Astrocyte (in vitro differentiated cells and primary cell): ENCODE measurements around the gene SNTN. TPM values are rescaled to one million over a fixed set of nuclear protein-coding genes. Genes with fewer than 3 reads are reported as not detected.

Experiments used
- DNase-seq: peaks from one replicate; pipeline ENCODE4 v3.0.0-alpha.2; 2010; ENCODE audit warnings: low read depth
- FAIRE-seq: peaks from 2 replicates; lab custom pipeline; 2011; peaks lifted over from hg19 to GRCh38; lab: Jason Lieb, UNC
- H2AFZ ChIP-seq: 2 replicates; pipeline ENCODE4 v1.6.0; 2012; ENCODE audit warnings: low read depth, low read length, inconsistent platforms
- H3K27ac ChIP-seq: 2 replicates; pipeline ENCODE4 v1.5.1; 2011; ENCODE audit warnings: low read depth, low read length, inconsistent platforms
- H3K27me3 ChIP-seq: 2 replicates; pipeline ENCODE4 v1.6.0; 2011; ENCODE audit warnings: low read length, inconsistent platforms; ENCODE audit not compliant: insufficient read depth
- H3K36me3 ChIP-seq: 2 replicates; pipeline ENCODE4 v1.5.1; 2011; ENCODE audit warnings: low read length, inconsistent platforms; ENCODE audit not compliant: insufficient read depth
- H3K4me1 ChIP-seq: 2 replicates; pipeline ENCODE4 v1.5.1; 2011; ENCODE audit warnings: low read length, inconsistent platforms; ENCODE audit not compliant: insufficient read depth
- H3K4me2 ChIP-seq: 2 replicates; pipeline ENCODE4 v1.6.0; 2012; ENCODE audit warnings: low read length, inconsistent platforms
- H3K4me3 ChIP-seq: 2 replicates; pipeline ENCODE4 v1.5.1; 2011; ENCODE audit warnings: low read depth, mild to moderate bottlenecking, low read length, inconsistent platforms; ENCODE audit not compliant: insufficient read depth
- H3K79me2 ChIP-seq: 2 replicates; pipeline ENCODE4 v1.6.0; 2012; ENCODE audit warnings: mild to moderate bottlenecking, low read length, inconsistent platforms; ENCODE audit not compliant: insufficient read depth
- H3K9ac ChIP-seq: 2 replicates; pipeline ENCODE4 v1.6.0; 2012; ENCODE audit warnings: mild to moderate bottlenecking, low read length, inconsistent platforms
- H3K9me3 ChIP-seq: 2 replicates; pipeline ENCODE4 v1.5.1; 2012; ENCODE audit warnings: low read depth, mild to moderate bottlenecking, low read length, inconsistent platforms; ENCODE audit not compliant: insufficient read depth
- H4K20me1 ChIP-seq: 2 replicates; pipeline ENCODE4 v1.6.0; 2012; ENCODE audit warnings: low read length, inconsistent platforms; ENCODE audit not compliant: insufficient read depth
- H3K27ac Mint-ChIP-seq: one replicate; pipeline ENCODE4 v1.8.0; 2021; ENCODE audit warnings: mild to moderate bottlenecking, mixed read lengths; ENCODE audit not compliant: unreplicated experiment
- H3K27me3 Mint-ChIP-seq: one replicate; pipeline ENCODE4 v1.8.0; 2021; ENCODE audit warnings: low read depth, mixed read lengths; ENCODE audit not compliant: unreplicated experiment
- H3K36me3 Mint-ChIP-seq: one replicate; pipeline ENCODE4 v1.8.0; 2021; ENCODE audit warnings: low read depth, mixed read lengths; ENCODE audit not compliant: unreplicated experiment
- H3K4me1 Mint-ChIP-seq: one replicate; pipeline ENCODE4 v1.8.0; 2021; ENCODE audit warnings: low read depth, mixed read lengths; ENCODE audit not compliant: unreplicated experiment
- H3K4me3 Mint-ChIP-seq: one replicate; pipeline ENCODE4 v1.8.0; 2021; ENCODE audit warnings: mild to moderate bottlenecking, moderate library complexity, mixed read lengths; ENCODE audit not compliant: unreplicated experiment
- H3K9me3 Mint-ChIP-seq: one replicate; pipeline ENCODE4 v1.8.0; 2021; ENCODE audit warnings: mild to moderate bottlenecking, mixed read lengths; ENCODE audit not compliant: unreplicated experiment
- EZH2 ChIP-seq: IDR thresholded peaks from 2 replicates; pipeline ENCODE4 v1.6.1; 2012; ENCODE audit warnings: mild to moderate bottlenecking, low read length, inconsistent platforms; ENCODE audit not compliant: insufficient read depth
- total RNA-seq: library from RNA; stranded (reverse); gene quantifications from 2 replicates; pipeline ENCODE4 v1.2.1, GENCODE V29; 2021
- TF ChIP-seq, protein P1 (sequence below): IDR thresholded peaks from 2 replicates; pipeline ENCODE4 v1.5.1; 2011; ENCODE audit warnings: low read depth, mild to moderate bottlenecking, inconsistent platforms, low read length, moderate library complexity; ENCODE audit not compliant: insufficient read depth

SNTN gene
- total RNA-seq, 1 donor from 2014 or later, result not detected

DNA sequence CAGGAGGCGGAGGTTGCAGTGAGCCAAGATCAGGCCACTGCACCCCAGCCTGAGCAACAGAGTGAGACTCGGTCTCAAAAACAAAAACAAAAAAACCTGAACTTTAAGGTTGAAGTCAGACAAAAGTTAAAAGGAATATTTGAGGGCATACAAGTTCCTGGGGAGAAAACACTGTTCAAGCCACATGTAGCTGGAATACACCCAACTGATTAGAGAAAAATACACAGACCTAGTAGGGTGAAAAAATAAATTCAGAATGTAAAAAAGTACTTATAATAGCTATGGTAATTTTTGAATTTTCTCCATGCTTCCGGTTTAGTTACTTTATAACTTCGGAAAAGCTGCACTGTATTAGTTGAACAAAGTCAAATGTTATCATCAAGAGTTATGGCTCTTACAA is 42.6 kb upstream of the SNTN start:
- H3K36me3 ChIP-seq, result no peaks in the 10 kb centered on the region
- no peaks in the 10 kb centered on the region for H3K4me1 Mint-ChIP-seq
- no peak overlapping the region for H3K27ac Mint-ChIP-seq
- H3K27ac ChIP-seq, result no peak overlapping the region
- H3K9me3 ChIP-seq, result no peaks in the 10 kb centered on the region
- peaks cover 1% of the 10 kb centered on the region for H3K9me3 Mint-ChIP-seq
- FAIRE-seq (no peak), DNase-seq (no peak)
- H4K20me1 ChIP-seq, result no peaks in the 10 kb centered on the region
- H3K79me2 ChIP-seq, result no peaks in the 10 kb centered on the region
- H2AFZ ChIP-seq, result no peak overlapping the region
- H3K4me2 ChIP-seq, result no peak overlapping the region
- no peak overlapping the region for H3K4me3 ChIP-seq
- H3K4me1 ChIP-seq, result peaks cover 7% of the 10 kb centered on the region
- no peak overlapping the region for H3K4me3 Mint-ChIP-seq
- no peaks in the 10 kb centered on the region for H3K36me3 Mint-ChIP-seq
- no peak overlapping the region for H3K9ac ChIP-seq
- no peaks in the 10 kb centered on the region for H3K27me3 ChIP-seq
- no peak for TF ChIP-seq EZH2
- TF ChIP-seq, protein P1, sequence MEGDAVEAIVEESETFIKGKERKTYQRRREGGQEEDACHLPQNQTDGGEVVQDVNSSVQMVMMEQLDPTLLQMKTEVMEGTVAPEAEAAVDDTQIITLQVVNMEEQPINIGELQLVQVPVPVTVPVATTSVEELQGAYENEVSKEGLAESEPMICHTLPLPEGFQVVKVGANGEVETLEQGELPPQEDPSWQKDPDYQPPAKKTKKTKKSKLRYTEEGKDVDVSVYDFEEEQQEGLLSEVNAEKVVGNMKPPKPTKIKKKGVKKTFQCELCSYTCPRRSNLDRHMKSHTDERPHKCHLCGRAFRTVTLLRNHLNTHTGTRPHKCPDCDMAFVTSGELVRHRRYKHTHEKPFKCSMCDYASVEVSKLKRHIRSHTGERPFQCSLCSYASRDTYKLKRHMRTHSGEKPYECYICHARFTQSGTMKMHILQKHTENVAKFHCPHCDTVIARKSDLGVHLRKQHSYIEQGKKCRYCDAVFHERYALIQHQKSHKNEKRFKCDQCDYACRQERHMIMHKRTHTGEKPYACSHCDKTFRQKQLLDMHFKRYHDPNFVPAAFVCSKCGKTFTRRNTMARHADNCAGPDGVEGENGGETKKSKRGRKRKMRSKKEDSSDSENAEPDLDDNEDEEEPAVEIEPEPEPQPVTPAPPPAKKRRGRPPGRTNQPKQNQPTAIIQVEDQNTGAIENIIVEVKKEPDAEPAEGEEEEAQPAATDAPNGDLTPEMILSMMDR, result no peak
- H3K27me3 Mint-ChIP-seq, result no peaks in the 10 kb centered on the region

DNA sequence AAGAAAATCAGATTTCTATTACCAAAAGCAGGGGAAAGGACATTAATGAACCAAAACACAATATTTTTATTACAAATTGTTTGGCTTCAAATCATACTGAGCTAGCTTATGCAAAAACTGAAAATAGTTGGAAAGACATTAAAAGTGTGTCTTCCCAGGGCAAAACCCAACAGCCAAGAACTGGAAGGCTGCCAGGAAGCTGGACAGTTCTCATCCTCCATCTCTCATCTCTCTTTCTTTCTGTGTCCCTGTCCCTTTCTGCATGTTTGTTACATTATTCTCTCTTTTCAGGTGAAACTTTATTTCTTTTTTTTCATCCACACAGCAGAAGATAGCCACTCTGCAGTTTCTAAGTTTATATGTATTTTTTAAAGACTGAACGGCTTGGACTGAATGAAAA is 41.1 kb upstream of the SNTN start:
- FAIRE-seq, result no peak
- H3K36me3 Mint-ChIP-seq, result no peaks in the 10 kb centered on the region

DNA sequence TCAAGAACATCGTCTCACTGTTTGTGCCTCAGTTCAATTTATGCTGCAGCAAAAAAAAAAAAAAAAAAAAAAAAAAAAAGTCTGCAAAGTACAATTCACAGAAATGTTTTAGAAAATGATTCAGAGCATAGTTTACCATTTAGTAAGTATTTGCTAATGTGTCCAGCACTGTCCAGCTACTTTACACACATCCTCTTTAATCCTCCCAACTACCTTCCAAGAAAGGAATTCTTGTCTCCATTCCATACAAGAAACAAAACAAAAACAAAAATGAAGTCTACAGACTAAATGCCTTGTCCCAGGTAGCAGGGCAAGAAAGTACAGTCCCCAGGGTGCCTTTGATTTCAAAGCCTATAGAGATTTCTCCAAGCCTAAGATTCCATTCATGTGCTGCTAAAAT is 38.9 kb upstream of the SNTN start:
- no peak overlapping the region for H2AFZ ChIP-seq
- no peaks in the 10 kb centered on the region for H3K27me3 ChIP-seq
- peak overlapping the region; percentile 44 for H3K4me2 ChIP-seq
- FAIRE-seq, result no peak
- H3K9me3 ChIP-seq, result no peaks in the 10 kb centered on the region
- Mint-ChIP-seq H3K27ac (no peak overlapping the region), H3K9me3 (no peaks in the 10 kb centered on the region), H3K4me1 (no peaks in the 10 kb centered on the region), H3K36me3 (no peaks in the 10 kb centered on the region), H3K27me3 (peaks cover 6% of the 10 kb centered on the region), H3K4me3 (no peak overlapping the region)
- H3K9ac ChIP-seq, result peak overlapping the region; percentile 16
- no peaks in the 10 kb centered on the region for H3K79me2 ChIP-seq
- no peak for TF ChIP-seq EZH2
- H3K27ac ChIP-seq, result peak overlapping the region; percentile 65
- H3K4me3 ChIP-seq, result no peak overlapping the region
- H3K4me1 ChIP-seq, result peaks cover 7% of the 10 kb centered on the region
- DNase-seq, result peak; percentile 76
- H3K36me3 ChIP-seq, result no peaks in the 10 kb centered on the region
- no peaks in the 10 kb centered on the region for H4K20me1 ChIP-seq

More for the DNA sequence above, 41.1 kb upstream of the SNTN start:
- Histone ChIP-seq H3K4me3 (no peak overlapping the region), H3K9ac (no peak overlapping the region), H3K4me2 (no peak overlapping the region), H3K4me1 (peaks cover 7% of the 10 kb centered on the region), H2AFZ (no peak overlapping the region), H4K20me1 (no peaks in the 10 kb centered on the region), H3K36me3 (no peaks in the 10 kb centered on the region), H3K27ac (no peak overlapping the region), H3K79me2 (no peaks in the 10 kb centered on the region), H3K27me3 (no peaks in the 10 kb centered on the region), H3K9me3 (no peaks in the 10 kb centered on the region)
- H3K27me3 Mint-ChIP-seq, result no peaks in the 10 kb centered on the region
- H3K9me3 Mint-ChIP-seq, result no peaks in the 10 kb centered on the region
- TF ChIP-seq, protein P1, result no peak
- no peak for TF ChIP-seq EZH2
- no peaks in the 10 kb centered on the region for H3K4me1 Mint-ChIP-seq
- H3K4me3 Mint-ChIP-seq, result no peak overlapping the region
- no peak for DNase-seq
- H3K27ac Mint-ChIP-seq, result no peak overlapping the region
